Measurements from ENCODE around the gene ZNF74. TPM values are rescaled to one million over a fixed set of nuclear protein-coding genes. Genes with fewer than 3 reads are reported as not detected.

ZNF74 gene
- total RNA-seq, 2 donors from 2014 or later, result 8.3 to 11.7 TPM

- no peak overlapping the region for H3K27ac Mint-ChIP-seq
- H3K4me3 Mint-ChIP-seq, result no peak overlapping the region
- H3K9me3 Mint-ChIP-seq, result no peaks in the 10 kb centered on the region
- H3K36me3 Mint-ChIP-seq (ENCODE audit: insufficient read depth in 2 of 2), result no peaks in the 10 kb centered on the region
- no peak for ATAC-seq (replicated peaks in 1 of 2)
- H3K4me1 Mint-ChIP-seq (ENCODE audit: low read depth), result peaks cover 29% of the 10 kb centered on the region
- no peak for DNase-seq
- no peaks in the 10 kb centered on the region for H3K27me3 Mint-ChIP-seq (ENCODE audit: low read depth)
Measured at GRCh38 chr22:20398420-20398819, 4.5 kb downstream of the ZNF74 start.

DNA sequence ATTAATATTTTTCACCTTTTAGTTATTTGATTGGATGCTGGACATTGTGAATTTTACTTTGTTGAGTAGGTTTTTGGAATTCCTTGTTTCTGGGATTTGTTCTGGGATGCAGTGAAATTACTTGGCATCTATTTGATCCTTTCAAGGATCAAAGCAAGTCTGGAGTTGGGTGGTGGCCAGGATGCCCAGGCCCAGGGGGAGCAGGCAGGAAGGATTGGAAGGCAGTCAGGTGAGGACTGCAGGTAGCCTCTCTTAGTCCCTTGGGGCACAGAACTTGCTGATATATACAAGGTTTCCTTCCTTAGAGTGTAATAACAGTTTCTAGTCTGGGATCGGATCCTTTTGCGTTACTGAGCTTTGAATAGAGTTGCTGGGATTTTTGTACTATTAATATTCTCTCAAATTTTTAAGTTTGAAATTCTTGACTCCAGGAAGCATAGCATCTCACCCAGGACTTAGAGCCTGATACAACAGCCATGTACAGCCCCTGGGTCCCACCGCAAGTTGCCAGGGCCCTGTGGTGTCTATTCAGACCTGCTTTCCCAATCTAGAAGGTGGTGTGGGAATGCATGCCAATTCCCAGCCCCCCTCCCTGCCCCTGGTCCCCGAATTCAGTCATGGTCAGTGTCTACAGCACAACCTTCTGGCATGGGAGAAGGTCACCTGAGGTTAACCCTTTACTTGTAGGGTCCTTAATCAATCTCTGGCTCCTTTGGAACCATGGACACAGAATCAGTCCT is 6.1 kb downstream of the ZNF74 start:
- Mint-ChIP-seq H3K4me3 (no peak overlapping the region), H3K36me3 (ENCODE audit: insufficient read depth in 2 of 2) (peaks cover 0 to under 1% of the 10 kb centered on the region in 2 donors), H3K27ac (no peak overlapping the region), H3K4me1 (ENCODE audit: low read depth) (peaks cover 24% of the 10 kb centered on the region), H3K27me3 (ENCODE audit: low read depth) (no peaks in the 10 kb centered on the region), H3K9me3 (no peaks in the 10 kb centered on the region)
- no peak for ATAC-seq (replicated peaks in 1 of 2)
- no peak for DNase-seq

DNA sequence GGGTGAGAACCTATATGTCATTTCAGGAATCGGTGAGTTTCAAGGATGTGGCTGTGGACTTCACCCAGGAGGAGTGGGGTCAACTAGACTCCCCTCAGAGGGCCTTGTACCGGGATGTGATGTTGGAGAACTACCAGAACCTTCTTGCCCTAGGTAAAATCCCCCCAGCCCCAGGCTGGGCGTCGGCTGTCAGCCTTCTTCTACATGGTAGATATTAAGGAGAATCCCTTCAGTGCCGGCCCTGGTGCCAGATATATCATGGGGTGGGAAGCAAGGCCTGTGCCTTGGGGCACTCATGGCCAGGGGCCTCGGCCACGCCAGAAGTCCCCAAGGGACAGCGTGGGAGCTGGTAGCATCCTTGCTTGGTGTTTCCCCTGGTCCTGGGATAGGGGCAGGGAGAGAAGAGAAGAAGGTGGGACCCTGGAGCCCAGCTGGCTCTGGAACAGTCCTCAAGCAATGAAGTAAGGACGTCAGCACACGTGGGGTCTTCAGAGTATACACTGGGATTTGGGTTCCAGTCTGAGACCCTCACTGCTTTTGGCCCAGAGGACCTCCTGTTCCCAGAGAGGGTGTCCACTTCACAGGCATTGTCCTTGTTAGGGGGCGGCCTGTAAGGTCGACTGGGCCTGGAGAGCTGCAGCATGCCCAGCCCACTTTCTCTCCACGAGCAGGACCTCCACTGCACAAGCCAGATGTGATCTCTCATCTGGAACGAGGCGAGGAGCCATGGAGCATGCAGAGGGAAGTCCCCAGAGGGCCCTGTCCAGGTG is 6.8 kb downstream of the ZNF74 start:
- DNase-seq, result no peak
- Mint-ChIP-seq H3K36me3 (ENCODE audit: insufficient read depth in 2 of 2) (peaks cover 0 to 2% of the 10 kb centered on the region in 2 donors), H3K4me1 (ENCODE audit: low read depth) (peaks cover 17% of the 10 kb centered on the region), H3K27me3 (ENCODE audit: low read depth) (no peaks in the 10 kb centered on the region), H3K4me3 (no peak overlapping the region), H3K27ac (no peak overlapping the region), H3K9me3 (no peaks in the 10 kb centered on the region)
- no peak for ATAC-seq (replicated peaks in 1 of 2)

GRCh38 chr22:20401376-20402014 is 7.5 kb downstream of the ZNF74 start:
- H3K27ac Mint-ChIP-seq, result no peak overlapping the region
- no peak overlapping the region for H3K4me3 Mint-ChIP-seq
- DNase-seq (no peak), ATAC-seq (replicated peaks in 1 of 2) (no peak)
- H3K4me1 Mint-ChIP-seq (ENCODE audit: low read depth), result peaks cover 11% of the 10 kb centered on the region
- peaks cover 0 to 2% of the 10 kb centered on the region in 2 donors for H3K36me3 Mint-ChIP-seq (ENCODE audit: insufficient read depth in 2 of 2)
- no peaks in the 10 kb centered on the region for H3K27me3 Mint-ChIP-seq (ENCODE audit: low read depth)
- H3K9me3 Mint-ChIP-seq, result no peaks in the 10 kb centered on the region

DNA sequence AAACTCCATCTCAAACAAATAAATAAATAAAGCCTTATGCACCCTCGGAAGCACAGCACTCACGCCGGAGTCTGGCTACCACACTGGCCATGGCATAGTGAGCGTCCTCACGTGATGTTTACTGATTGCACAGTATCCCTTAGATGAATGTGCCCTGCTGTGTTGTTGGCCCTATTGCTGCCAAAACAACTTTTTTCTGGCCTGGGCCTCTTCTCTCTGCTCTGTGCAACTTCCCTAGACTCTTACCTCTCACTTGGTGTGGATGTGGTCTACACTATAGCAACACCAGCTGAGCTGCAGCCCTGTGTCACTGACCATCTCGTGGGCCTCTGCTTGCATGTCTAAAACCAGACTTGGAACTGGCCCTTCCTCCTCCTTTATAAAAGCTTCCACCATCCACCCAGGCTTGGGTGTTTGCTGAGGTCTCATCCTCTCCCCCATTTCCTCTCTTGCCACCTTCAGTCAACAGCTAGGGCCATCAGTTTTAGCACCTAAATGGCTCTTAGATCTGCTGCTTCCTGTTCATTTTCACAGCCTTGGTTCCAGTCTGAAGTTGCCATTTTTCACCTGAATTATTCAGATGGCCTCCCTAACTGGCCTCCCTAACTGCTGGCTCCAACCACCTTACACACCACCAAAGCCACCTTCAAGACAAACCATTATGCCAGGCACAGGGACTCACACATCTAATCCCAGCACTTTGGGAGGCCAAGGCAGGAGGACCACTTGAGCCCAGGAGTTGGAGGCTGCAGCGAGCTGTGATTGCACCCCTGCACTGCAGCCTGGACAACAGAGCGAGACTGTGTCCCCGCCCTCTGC is 9.2 kb downstream of the ZNF74 start:
- H3K4me3 Mint-ChIP-seq, result no peak overlapping the region
- H3K36me3 Mint-ChIP-seq (ENCODE audit: insufficient read depth in 2 of 2), result peaks cover 0 to 2% of the 10 kb centered on the region in 2 donors
- ATAC-seq (replicated peaks in 1 of 2) (no peak), DNase-seq (no peak)
- H3K4me1 Mint-ChIP-seq (ENCODE audit: low read depth), result no peaks in the 10 kb centered on the region
- H3K27me3 Mint-ChIP-seq (ENCODE audit: low read depth), result no peaks in the 10 kb centered on the region
- no peaks in the 10 kb centered on the region for H3K9me3 Mint-ChIP-seq
- H3K27ac Mint-ChIP-seq, result peak overlapping the region; percentile 8

DNA sequence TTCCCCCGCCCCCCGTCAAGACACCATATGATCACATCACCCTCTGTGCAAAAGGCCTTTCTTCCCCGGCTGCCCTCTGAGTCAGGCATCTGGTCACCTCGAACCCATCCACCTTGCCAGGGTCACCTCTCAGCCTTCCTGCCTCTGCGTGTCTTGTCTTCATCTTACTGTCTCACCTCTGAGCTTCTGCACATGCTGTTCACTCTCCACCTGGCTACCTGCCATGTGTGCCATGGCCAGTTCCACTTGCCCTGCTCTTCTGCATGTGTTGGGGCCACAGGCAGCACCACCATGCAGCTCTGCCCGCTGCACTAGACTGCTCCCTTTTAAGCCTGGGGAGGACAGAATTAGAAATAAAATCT is 9.8 kb downstream of the ZNF74 start:
- Mint-ChIP-seq H3K9me3 (no peaks in the 10 kb centered on the region), H3K27ac (no peak overlapping the region), H3K27me3 (ENCODE audit: low read depth) (no peaks in the 10 kb centered on the region), H3K36me3 (ENCODE audit: insufficient read depth in 2 of 2) (peaks cover 0 to 2% of the 10 kb centered on the region in 2 donors), H3K4me3 (no peak overlapping the region), H3K4me1 (ENCODE audit: low read depth) (no peaks in the 10 kb centered on the region)
- no peak for ATAC-seq (replicated peaks in 1 of 2)
- no peak for DNase-seq

DNA sequence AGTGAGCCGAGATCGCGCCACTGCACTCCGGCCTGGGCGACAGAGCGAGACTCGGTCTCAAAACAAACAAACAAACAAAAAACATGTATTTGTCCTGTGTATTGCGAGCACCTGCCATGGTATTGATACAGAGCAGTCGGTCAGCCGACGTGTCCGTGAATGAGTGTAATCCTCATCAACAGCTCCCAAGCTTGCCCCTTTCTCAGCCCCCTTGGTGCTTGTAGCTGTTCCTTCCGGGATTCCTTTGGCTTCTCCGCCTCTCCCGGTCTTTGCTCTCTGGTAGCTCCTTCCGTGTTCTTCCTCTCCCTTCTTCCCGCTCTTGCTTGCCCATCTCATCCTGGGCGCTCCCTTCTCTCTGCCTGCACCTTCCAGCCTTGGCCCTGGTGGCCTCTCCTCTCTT is 10.9 kb downstream of the ZNF74 start:
- Mint-ChIP-seq H3K4me1 (ENCODE audit: low read depth) (no peaks in the 10 kb centered on the region), H3K27ac (no peak overlapping the region), H3K9me3 (no peaks in the 10 kb centered on the region), H3K36me3 (ENCODE audit: insufficient read depth in 2 of 2) (peaks cover 0 to 2% of the 10 kb centered on the region in 2 donors), H3K4me3 (no peak overlapping the region), H3K27me3 (ENCODE audit: low read depth) (no peaks in the 10 kb centered on the region)
- no peak for ATAC-seq (replicated peaks in 1 of 2)
- DNase-seq, result no peak

- Mint-ChIP-seq H3K27ac (no peak overlapping the region), H3K4me3 (no peak overlapping the region)
- no peak for DNase-seq
Measured at GRCh38 chr22:20405291-20405930, 11.5 kb downstream of the ZNF74 start.

DNA sequence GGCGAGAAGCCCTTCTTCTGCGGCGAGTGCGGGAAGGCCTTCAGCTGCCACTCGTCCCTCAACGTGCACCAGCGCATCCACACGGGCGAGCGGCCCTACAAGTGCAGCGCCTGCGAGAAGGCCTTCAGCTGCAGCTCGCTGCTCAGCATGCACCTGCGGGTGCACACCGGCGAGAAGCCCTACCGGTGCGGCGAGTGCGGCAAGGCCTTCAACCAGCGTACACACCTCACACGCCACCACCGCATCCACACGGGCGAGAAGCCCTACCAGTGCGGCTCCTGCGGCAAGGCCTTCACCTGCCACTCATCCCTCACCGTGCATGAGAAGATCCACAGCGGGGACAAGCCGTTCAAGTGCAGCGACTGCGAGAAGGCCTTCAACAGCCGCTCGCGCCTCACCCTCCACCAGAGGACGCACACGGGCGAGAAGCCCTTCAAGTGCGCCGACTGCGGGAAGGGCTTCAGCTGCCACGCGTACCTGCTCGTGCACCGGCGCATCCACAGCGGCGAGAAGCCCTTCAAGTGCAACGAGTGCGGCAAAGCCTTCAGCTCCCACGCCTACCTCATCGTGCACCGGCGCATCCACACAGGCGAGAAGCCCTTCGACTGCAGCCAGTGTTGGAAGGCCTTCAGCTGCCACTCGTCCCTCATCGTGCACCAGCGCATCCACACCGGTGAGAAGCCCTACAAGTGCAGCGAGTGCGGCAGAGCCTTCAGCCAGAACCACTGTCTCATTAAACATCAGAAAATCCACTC is 12.2 kb downstream of the ZNF74 start:
- no peaks in the 10 kb centered on the region for H3K4me1 Mint-ChIP-seq (ENCODE audit: low read depth)
- no peak overlapping the region for H3K4me3 Mint-ChIP-seq
- H3K36me3 Mint-ChIP-seq (ENCODE audit: insufficient read depth in 2 of 2), result peaks cover 0 to 2% of the 10 kb centered on the region in 2 donors
- no peaks in the 10 kb centered on the region for H3K9me3 Mint-ChIP-seq
- no peak for DNase-seq
- no peak for ATAC-seq (replicated peaks in 1 of 2)
- no peaks in the 10 kb centered on the region for H3K27me3 Mint-ChIP-seq (ENCODE audit: low read depth)
- no peak overlapping the region for H3K27ac Mint-ChIP-seq

More at GRCh38 chr22:20405291-20405930, 11.5 kb downstream of the ZNF74 start:
- Mint-ChIP-seq H3K9me3 (no peaks in the 10 kb centered on the region), H3K4me1 (ENCODE audit: low read depth) (no peaks in the 10 kb centered on the region), H3K27me3 (ENCODE audit: low read depth) (no peaks in the 10 kb centered on the region), H3K36me3 (ENCODE audit: insufficient read depth in 2 of 2) (peaks cover 0 to 2% of the 10 kb centered on the region in 2 donors)
- ATAC-seq (replicated peaks in 1 of 2), result no peak

DNA sequence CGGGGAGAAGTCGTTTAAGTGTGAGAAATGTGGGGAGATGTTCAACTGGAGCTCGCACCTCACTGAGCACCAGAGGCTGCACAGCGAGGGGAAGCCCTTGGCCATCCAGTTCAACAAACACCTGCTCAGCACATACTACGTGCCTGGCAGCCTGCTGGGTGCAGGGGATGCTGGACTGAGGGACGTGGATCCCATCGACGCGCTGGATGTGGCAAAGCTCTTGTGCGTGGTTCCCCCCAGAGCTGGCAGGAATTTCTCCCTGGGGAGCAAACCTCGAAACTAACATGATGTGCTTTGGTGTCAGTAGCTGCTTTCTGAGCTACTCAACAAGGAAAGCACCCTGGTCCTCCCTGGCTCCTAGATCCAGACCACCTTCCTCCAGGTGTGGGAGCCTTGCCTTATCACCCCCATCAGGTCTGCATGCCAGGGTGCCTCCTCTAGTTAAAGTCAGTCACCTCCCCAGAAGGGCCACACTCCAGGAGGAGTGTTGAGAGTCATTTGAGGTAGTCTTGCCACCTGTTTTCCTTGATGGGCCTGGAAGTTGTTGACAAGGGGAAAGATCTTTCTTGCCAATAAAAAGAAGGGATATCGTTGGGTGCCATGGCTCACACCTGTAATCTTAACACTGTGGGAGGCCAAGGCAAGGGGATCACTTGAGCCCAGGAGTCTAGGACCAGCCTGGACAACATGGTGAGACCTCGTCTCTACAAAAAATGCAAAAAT is 12.9 kb downstream of the ZNF74 start:
- H3K27ac Mint-ChIP-seq, result no peak overlapping the region
- H3K4me3 Mint-ChIP-seq, result no peak overlapping the region
- peaks cover 0 to 2% of the 10 kb centered on the region in 2 donors for H3K36me3 Mint-ChIP-seq (ENCODE audit: insufficient read depth in 2 of 2)
- no peak for DNase-seq
- H3K9me3 Mint-ChIP-seq, result no peaks in the 10 kb centered on the region
- no peaks in the 10 kb centered on the region for H3K4me1 Mint-ChIP-seq (ENCODE audit: low read depth)
- no peaks in the 10 kb centered on the region for H3K27me3 Mint-ChIP-seq (ENCODE audit: low read depth)
- ATAC-seq (replicated peaks in 1 of 2), result no peak

DNA sequence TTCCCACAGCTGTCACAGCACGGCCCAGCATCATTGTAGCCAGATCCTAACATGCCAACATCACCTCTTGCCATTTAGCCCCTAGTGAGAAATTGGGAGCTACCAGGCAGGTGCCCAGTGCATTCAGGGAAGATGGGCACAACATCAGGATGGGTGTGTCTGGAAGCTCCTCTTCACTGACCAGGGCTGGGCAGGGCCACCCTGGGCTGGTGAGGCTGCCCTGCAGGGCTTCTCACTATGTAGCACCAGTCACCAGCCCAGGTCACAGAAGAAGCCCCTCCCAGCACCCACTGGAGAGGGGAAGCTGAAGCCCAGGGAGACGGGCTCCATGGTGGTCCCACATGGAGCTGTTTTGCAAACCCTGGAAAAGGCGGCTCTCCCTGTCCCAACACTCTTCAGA is 13.9 kb downstream of the ZNF74 start:
- DNase-seq (no peak), ATAC-seq (replicated peaks in 1 of 2) (no peak)
- Mint-ChIP-seq H3K4me3 (no peak overlapping the region), H3K27ac (no peak overlapping the region), H3K27me3 (ENCODE audit: low read depth) (no peaks in the 10 kb centered on the region), H3K9me3 (no peaks in the 10 kb centered on the region), H3K36me3 (ENCODE audit: insufficient read depth in 2 of 2) (peaks cover 0 to 2% of the 10 kb centered on the region in 2 donors), H3K4me1 (ENCODE audit: low read depth) (no peaks in the 10 kb centered on the region)

Data from activated T-cell treated with anti-CD3 and anti-CD28 coated beads, Interleukin-2, amount 50 U/mL, for 72 hours (primary cell).